Activated CD4-positive, alpha-beta T cell treated with anti-CD3 and anti-CD28 coated beads, Interleukin-10, Interleukin-2, amounts not matched to agents 100 ng/mL and 50 ng/mL, durations not matched to agents 16 hours and 8 hours (primary cell): ENCODE measurements around the gene OR4D11.

Experiments
- DNase-seq: peaks from one replicate; pipeline ENCODE4 v3.0.0-alpha.2; 2020

The OR4D11 gene

GRCh38 chr11:59550368-59550841 lies 47.0 kb downstream of the OR4D11 start:
- peak; percentile 98 for DNase-seq

GRCh38 chr11:59550842-59551658 lies 47.7 kb downstream of the OR4D11 start:
- DNase-seq, result peak; percentile 91

GRCh38 chr11:59551659-59552521 lies 48.5 kb downstream of the OR4D11 start:
- DNase-seq, result peak; percentile 71

GRCh38 chr11:59552844-59553243 lies 49.5 kb downstream of the OR4D11 start:
- no peak for DNase-seq

- DNase-seq, result no peak
These were observed 49.9 kb downstream of the OR4D11 start for GRCh38 chr11:59553323-59553722.
